Measurements from ENCODE around the gene HLA-DQB1. TPM values are rescaled to one million over a fixed set of nuclear protein-coding genes. Genes with fewer than 3 reads are reported as not detected.
"Not testable (repeated sequence)": the region's sequence is repeated elsewhere in the genome, so short reads cannot be mapped to it uniquely, and the experiment has no call there.

Gene HLA-DQB1
- total RNA-seq, 1 donor from 2014 or later, result 9.0 TPM

DNA sequence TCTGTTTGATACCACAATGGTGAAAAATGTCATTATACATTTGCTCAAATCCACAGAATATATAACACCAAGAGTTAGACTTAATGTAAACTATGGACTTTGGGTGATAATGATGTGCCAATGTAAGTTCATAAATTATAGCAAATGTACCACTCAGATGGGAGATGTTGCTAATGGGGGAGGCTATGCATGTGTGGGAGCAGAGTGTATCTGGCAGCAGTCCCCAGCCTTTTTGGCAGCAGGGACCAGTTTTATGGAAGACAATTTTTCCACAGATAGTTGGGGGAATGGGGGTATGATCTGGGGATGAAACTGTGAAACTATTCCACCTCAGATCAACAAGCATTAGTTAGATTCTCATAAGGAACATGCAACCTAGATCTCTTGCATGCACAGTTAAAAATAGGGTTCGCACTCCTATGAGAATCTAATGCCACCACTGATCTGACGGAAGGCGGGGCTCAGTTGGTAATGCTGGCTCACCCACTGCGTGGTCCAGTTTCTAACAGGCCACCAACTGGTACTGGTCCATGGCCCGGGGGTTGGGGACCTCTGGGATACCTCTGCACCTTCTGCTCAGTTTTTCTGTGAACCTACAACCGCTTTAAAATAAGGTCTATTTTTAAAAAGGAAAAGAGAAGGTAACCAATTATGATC lies 21.3 kb downstream of the HLA-DQB1 start:
- Mint-ChIP-seq H3K9me3 (peaks cover 9% of the 10 kb centered on the region), H3K4me3 (no peak overlapping the region), H3K36me3 (no peaks in the 10 kb centered on the region), H3K4me1 (no peaks in the 10 kb centered on the region), H3K27ac (no peak overlapping the region), H3K27me3 (ENCODE audit: low read depth) (peaks cover 2% of the 10 kb centered on the region)
- TF ChIP-seq, protein P1, sequence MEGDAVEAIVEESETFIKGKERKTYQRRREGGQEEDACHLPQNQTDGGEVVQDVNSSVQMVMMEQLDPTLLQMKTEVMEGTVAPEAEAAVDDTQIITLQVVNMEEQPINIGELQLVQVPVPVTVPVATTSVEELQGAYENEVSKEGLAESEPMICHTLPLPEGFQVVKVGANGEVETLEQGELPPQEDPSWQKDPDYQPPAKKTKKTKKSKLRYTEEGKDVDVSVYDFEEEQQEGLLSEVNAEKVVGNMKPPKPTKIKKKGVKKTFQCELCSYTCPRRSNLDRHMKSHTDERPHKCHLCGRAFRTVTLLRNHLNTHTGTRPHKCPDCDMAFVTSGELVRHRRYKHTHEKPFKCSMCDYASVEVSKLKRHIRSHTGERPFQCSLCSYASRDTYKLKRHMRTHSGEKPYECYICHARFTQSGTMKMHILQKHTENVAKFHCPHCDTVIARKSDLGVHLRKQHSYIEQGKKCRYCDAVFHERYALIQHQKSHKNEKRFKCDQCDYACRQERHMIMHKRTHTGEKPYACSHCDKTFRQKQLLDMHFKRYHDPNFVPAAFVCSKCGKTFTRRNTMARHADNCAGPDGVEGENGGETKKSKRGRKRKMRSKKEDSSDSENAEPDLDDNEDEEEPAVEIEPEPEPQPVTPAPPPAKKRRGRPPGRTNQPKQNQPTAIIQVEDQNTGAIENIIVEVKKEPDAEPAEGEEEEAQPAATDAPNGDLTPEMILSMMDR (IDR thresholded peaks at IDR 0.05; ENCODE audit: unreplicated experiment), result no peak
- no peak for DNase-seq (ENCODE audit: low spot score in 2 of 2, unreplicated experiment in 2 of 2)

DNA sequence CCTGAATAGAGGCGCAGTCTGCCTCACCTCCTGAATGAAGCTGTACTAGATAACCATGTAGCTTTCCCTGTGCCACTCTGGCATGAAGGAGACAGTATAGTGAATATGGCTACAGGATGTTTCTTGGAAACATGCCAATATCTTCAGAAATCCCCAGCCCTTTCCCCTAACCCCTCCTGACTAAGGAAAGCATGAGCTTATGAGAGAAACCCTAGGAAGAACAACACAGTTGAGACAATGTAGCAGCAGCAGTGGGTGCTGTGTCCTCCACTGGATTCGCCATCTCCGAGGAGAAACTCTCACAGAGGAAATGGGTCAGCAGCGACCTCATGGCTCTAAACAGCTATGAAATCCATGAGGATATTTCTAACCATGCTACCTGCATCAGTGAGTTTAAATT lies 22.6 kb downstream of the HLA-DQB1 start:
- H3K27ac Mint-ChIP-seq, result no peak overlapping the region
- no peaks in the 10 kb centered on the region for H3K36me3 Mint-ChIP-seq
- H3K4me1 Mint-ChIP-seq, result no peaks in the 10 kb centered on the region
- DNase-seq (ENCODE audit: low spot score in 2 of 2, unreplicated experiment in 2 of 2), result no peak
- peaks cover 5% of the 10 kb centered on the region for H3K9me3 Mint-ChIP-seq
- H3K4me3 Mint-ChIP-seq, result no peak overlapping the region
- peaks cover 2% of the 10 kb centered on the region for H3K27me3 Mint-ChIP-seq (ENCODE audit: low read depth)
- TF ChIP-seq, protein P1 (IDR thresholded peaks at IDR 0.05; ENCODE audit: unreplicated experiment), result no peak

DNA sequence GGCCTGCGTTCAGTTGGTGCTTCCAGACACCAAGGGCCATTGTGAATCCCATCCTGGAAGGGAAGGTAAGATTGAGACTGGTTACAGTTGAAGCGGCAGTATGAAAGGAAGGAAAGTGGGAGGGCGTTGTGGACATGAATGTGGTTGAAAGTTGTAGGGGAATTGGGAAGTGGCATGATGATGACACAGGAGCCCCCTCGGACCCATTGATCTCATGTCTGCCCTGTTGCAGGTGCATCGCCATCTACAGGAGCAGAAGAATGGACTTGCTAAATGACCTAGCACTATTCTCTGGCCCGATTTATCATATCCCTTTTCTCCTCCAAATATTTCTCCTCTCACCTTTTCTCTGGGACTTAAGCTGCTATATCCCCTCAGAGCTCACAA lies 23.7 kb downstream of the HLA-DQB1 start:
- Mint-ChIP-seq H3K27me3 (ENCODE audit: low read depth) (peaks cover 4% of the 10 kb centered on the region), H3K4me1 (no peaks in the 10 kb centered on the region), H3K27ac (no peak overlapping the region), H3K9me3 (no peaks in the 10 kb centered on the region), H3K36me3 (no peaks in the 10 kb centered on the region), H3K4me3 (no peak overlapping the region)
- TF ChIP-seq, protein P1 (IDR thresholded peaks at IDR 0.05; ENCODE audit: unreplicated experiment), result no peak
- DNase-seq (ENCODE audit: low spot score in 2 of 2, unreplicated experiment in 2 of 2), result no peak

- H3K4me1 Mint-ChIP-seq; H3K36me3 Mint-ChIP-seq; H3K4me3 Mint-ChIP-seq; H3K27me3 Mint-ChIP-seq (ENCODE audit: low read depth); H3K27ac Mint-ChIP-seq; DNase-seq (ENCODE audit: low spot score in 2 of 2, unreplicated experiment in 2 of 2); H3K9me3 Mint-ChIP-seq: not testable (repeated sequence)
These were observed 24.4 kb downstream of the HLA-DQB1 start for GRCh38 chr6:32641785-32642719.

- TF ChIP-seq, protein P1 (IDR thresholded peaks at IDR 0.05; ENCODE audit: unreplicated experiment), result no peak
- Mint-ChIP-seq H3K9me3 (no peaks in the 10 kb centered on the region), H3K27me3 (ENCODE audit: low read depth) (peaks cover 4% of the 10 kb centered on the region), H3K36me3 (no peaks in the 10 kb centered on the region), H3K4me1 (no peaks in the 10 kb centered on the region), H3K4me3 (no peak overlapping the region), H3K27ac (no peak overlapping the region)
- DNase-seq (ENCODE audit: low spot score in 2 of 2, unreplicated experiment in 2 of 2), result no peak
These were observed 25.3 kb downstream of the HLA-DQB1 start for GRCh38 chr6:32641122-32641521.

All from mesothelial cell of epicardium (in vitro differentiated cells).